IMR-90 (cell line): ENCODE measurements around the gene PELI3. TPM values are rescaled to one million over a fixed set of nuclear protein-coding genes. Genes with fewer than 3 reads are reported as not detected.

Experiments
- ATAC-seq: fragments of 200-7000 bp; cut with Tn5 transposase; 2 replicates; pipeline ENCODE4 v1.9.1; 2020; ENCODE audit warnings: low read depth, mild to moderate bottlenecking, moderate library complexity
- BruUV-seq: library from RNA; stranded (reverse); fragments of 400-500 nt; replicated peaks from 2 replicates; lab custom pipeline; 2021; lab: Mats Ljungman, UMichigan
- CTCF ChIA-PET: fragments of 300-600 bp; formaldehyde crosslinking; extraction: SDS; loops from one replicate; lab custom pipeline; 2021; ENCODE audit warnings: antibody characterized with exemption; lab: Yijun Ruan, JAX
- POLR2A ChIA-PET: fragments of 300-600 bp; sonication (Branson Sonifier 250); formaldehyde crosslinking; loops from one replicate; lab custom pipeline; 2022; ENCODE audit warnings: antibody characterized with exemption; ENCODE audit not compliant: unreplicated experiment; lab: Charles Lee
- DNase-seq: peaks from one replicate; pipeline ENCODE4 v3.0.0; 2013
- H2AFZ ChIP-seq: replicated peaks from 2 replicates; pipeline ENCODE3; 2013; ENCODE audit warnings: low read length, mild to moderate bottlenecking; ENCODE audit not compliant: poor library complexity
- H2AK5ac ChIP-seq: 2 replicates; pipeline ENCODE4 v1.6.1; 2013; ENCODE audit warnings: low read depth, low read length, inconsistent platforms
- H2AK9ac ChIP-seq: replicated peaks from 2 replicates; pipeline ENCODE3; 2013; ENCODE audit warnings: mild to moderate bottlenecking, low read depth, low read length, moderate library complexity; ENCODE audit not compliant: poor library complexity
- H2BK120ac ChIP-seq: 2 replicates; pipeline ENCODE4 v1.6.1; 2013; ENCODE audit warnings: low read depth, low read length, inconsistent platforms
- H2BK15ac ChIP-seq: 3 replicates; pipeline ENCODE4 v1.6.1; 2013; ENCODE audit warnings: low read depth, low read length, inconsistent platforms
- H2BK20ac ChIP-seq: 2 replicates; pipeline ENCODE4 v1.6.1; 2013; ENCODE audit warnings: low read depth, mild to moderate bottlenecking, inconsistent platforms, low read length, moderate library complexity
- H2BK5ac ChIP-seq: 2 replicates; pipeline ENCODE4 v1.6.1; 2013; ENCODE audit warnings: mild to moderate bottlenecking, low read depth, low read length, inconsistent platforms; ENCODE audit not compliant: poor library complexity, severe bottlenecking
- H3K14ac ChIP-seq: replicated peaks from 2 replicates; pipeline ENCODE4 v1.6.1; 2013; ENCODE audit warnings: low read depth, low read length, inconsistent platforms
- H3K18ac ChIP-seq: 2 replicates; pipeline ENCODE4 v1.6.1; 2013; ENCODE audit warnings: low read depth, low read length, control low read depth
- H3K23ac ChIP-seq: 2 replicates; pipeline ENCODE4 v1.6.1; 2013; ENCODE audit warnings: low read depth, low read length, inconsistent platforms
- H3K27ac ChIP-seq: 2 replicates; pipeline ENCODE4 v1.5.1; 2013; ENCODE audit warnings: mild to moderate bottlenecking, control low read depth, low read length; ENCODE audit not compliant: insufficient read depth
- H3K27me3 ChIP-seq: 2 replicates; pipeline ENCODE4 v1.6.1; 2013; ENCODE audit warnings: low read length; ENCODE audit not compliant: control insufficient read depth, insufficient read depth
- H3K36me3 ChIP-seq: 2 replicates; pipeline ENCODE4 v1.6.1; 2013; ENCODE audit warnings: low read length, mixed read lengths; ENCODE audit not compliant: control insufficient read depth, insufficient read depth
- H3K4ac ChIP-seq: 2 replicates; pipeline ENCODE4 v1.6.1; 2013; ENCODE audit warnings: low read depth, low read length, inconsistent platforms
- H3K4me1 ChIP-seq: 2 replicates; pipeline ENCODE4 v1.6.1; 2013; ENCODE audit warnings: low read length, mixed read lengths; ENCODE audit not compliant: control insufficient read depth, insufficient read depth
- H3K4me2 ChIP-seq: 2 replicates; pipeline ENCODE4 v1.6.1; 2013; ENCODE audit warnings: low read depth, mild to moderate bottlenecking, control low read depth, low read length, moderate library complexity
- H3K4me3 ChIP-seq: 2 replicates; pipeline ENCODE4 v1.5.1; 2013; ENCODE audit warnings: low read depth, mild to moderate bottlenecking, control low read depth, low read length, moderate library complexity; ENCODE audit not compliant: insufficient read depth
- H3K56ac ChIP-seq: 2 replicates; pipeline ENCODE4 v1.6.1; 2013; ENCODE audit warnings: low read length, inconsistent platforms; ENCODE audit not compliant: insufficient read depth; ENCODE audit errors: extremely low read depth
- H3K79me1 ChIP-seq, 2 experiments: 2 replicates each; pipeline ENCODE4 v1.6.1; 2013; ENCODE audit warnings: low read length in 2 of 2, inconsistent platforms in 1 of 2, low read depth in 1 of 2
- H3K9ac ChIP-seq: 2 replicates; pipeline ENCODE4 v1.6.1; 2013; ENCODE audit warnings: low read depth, low read length, control low read depth
- H3K9me1 ChIP-seq: 2 replicates; pipeline ENCODE4 v1.6.1; 2013; ENCODE audit warnings: low read length, inconsistent platforms; ENCODE audit not compliant: insufficient read depth
- H3K9me3 ChIP-seq: 2 replicates; pipeline ENCODE4 v1.6.1; 2013; ENCODE audit warnings: low read length; ENCODE audit not compliant: control insufficient read depth, insufficient read depth
- H4K20me1 ChIP-seq: 2 replicates; pipeline ENCODE4 v1.6.1; 2013; ENCODE audit warnings: low read length, inconsistent platforms; ENCODE audit not compliant: insufficient read depth
- H4K5ac ChIP-seq: 2 replicates; pipeline ENCODE4 v1.6.1; 2013; ENCODE audit warnings: mild to moderate bottlenecking, low read depth, low read length, control low read depth
- H4K8ac ChIP-seq, 2 experiments: 2 replicates each; pipeline ENCODE4 v1.6.1; 2013; ENCODE audit warnings: low read depth in 2 of 2, low read length in 2 of 2, control low read depth in 1 of 2, inconsistent platforms in 1 of 2
- H4K91ac ChIP-seq: 2 replicates; pipeline ENCODE4 v1.6.1; 2013; ENCODE audit warnings: low read depth, low read length, inconsistent platforms; ENCODE audit not compliant: insufficient read depth
- MAFK ChIP-seq: IDR thresholded peaks from 2 replicates; pipeline ENCODE4 v1.6.1; 2012; ENCODE audit warnings: low read depth, low read length, improper control_type of control experiment
- WGBS, 2 experiments: methylation state at CpG; one replicate each; pipeline versions ENCODE4 v1.1.5 to v1.1.7; 2013; ENCODE audit warnings: missing lambda C conversion rate in 2 of 2; ENCODE audit not compliant: insufficient read length in 1 of 2; ENCODE audit errors: extremely low coverage in 2 of 2; 5-methylcytosine and 5-hydroxymethylcytosine counted together
- dilution Hi-C: fragments of 300-500 bp; cut with HindIII; formaldehyde crosslinking; loops from one replicate; pipeline ENCODE4 v1.14.3; 2018; ENCODE audit warnings: low sequenced_read_pairs; ENCODE audit not compliant: unreplicated experiment
- in situ Hi-C: fragments of 300-500 bp; cut with MboI; formaldehyde crosslinking; loops from 3 replicates; pipeline ENCODE4 v1.14.3; 2019; ENCODE audit warnings: low sequenced_read_pairs, inconsistent platforms, mixed read lengths
- intact Hi-C: fragments of 100-400 bp; cut with micrococcal nuclease; formaldehyde crosslinking; loops from 2 replicates; pipeline ENCODE4 v1.10.0; 2022
- polyA plus RNA-seq, 3 experiments: library from polyadenylated mRNA; depleted of rRNA; stranded (reverse); fragments of >200 nt; gene quantifications; 2 replicates each; pipeline ENCODE4 v1.2.3, GENCODE V29; 2012; ENCODE audit warnings: low replicate concordance in 1 of 3
- total RNA-seq: library from RNA; depleted of rRNA; stranded (reverse); fragments of >200 nt; gene quantifications from 2 replicates; pipeline ENCODE4 v1.2.3, GENCODE V29; 2012
- TF ChIP-seq, protein P1 (sequence below): fragments of 150-350 bp; IDR thresholded peaks from 2 replicates; pipeline ENCODE4 v1.6.1; 2016; ENCODE audit warnings: low read depth, mild to moderate bottlenecking, low read length, moderate library complexity, borderline replicate concordance

PELI3 gene
- total and polyA plus RNA-seq, 2 of the 4 experiments (the other 2 are of a cell fraction): 5.0 to 6.3 TPM

DNA sequence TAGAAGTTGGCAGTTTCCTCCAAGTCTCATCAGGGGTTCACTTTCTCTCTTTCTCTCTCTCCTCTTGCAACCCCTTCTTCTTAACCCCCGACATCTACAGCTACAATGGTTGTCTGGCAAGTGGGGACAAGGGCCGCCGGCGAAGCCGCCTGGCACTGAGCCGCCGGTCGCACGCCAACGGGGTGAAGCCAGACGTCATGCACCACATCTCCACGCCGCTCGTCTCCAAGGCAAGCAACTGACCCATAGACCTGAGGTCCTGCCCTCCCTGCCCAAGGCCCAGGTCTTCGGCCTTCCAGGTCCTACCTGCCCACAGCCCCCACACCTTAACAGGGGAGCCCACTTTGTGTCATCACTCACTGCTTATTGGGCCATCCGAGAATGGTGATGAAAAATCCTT, 4.4 kb downstream of the PELI3 start:
- Histone ChIP-seq H2BK5ac (no peak overlapping the region), H3K27ac (no peak overlapping the region), H4K8ac (no peak overlapping the region), H3K18ac (no peak overlapping the region), H3K9me3 (no peaks in the 10 kb centered on the region), H3K14ac (no peak overlapping the region), H2AK9ac (no peak overlapping the region), H3K79me1 (peaks cover 20 to 27% of the 10 kb centered on the region in 2 experiments), H3K9ac (no peak overlapping the region), H3K9me1 (peaks cover 8% of the 10 kb centered on the region), H3K56ac (no peak overlapping the region), H3K4me3 (no peak overlapping the region), H2BK15ac (no peak overlapping the region), H2AFZ (no peak overlapping the region), H2AK5ac (no peak overlapping the region), H4K20me1 (no peaks in the 10 kb centered on the region; the same call in 1 of the 2 replicates), H3K4me1 (peaks cover 8% of the 10 kb centered on the region; the same call in 1 of the 2 replicates), H3K4me2 (no peak overlapping the region), H2BK20ac (no peak overlapping the region), H3K27me3 (no peaks in the 10 kb centered on the region), H3K23ac (no peak overlapping the region), H3K36me3 (peaks cover 35% of the 10 kb centered on the region), H3K4ac (no peak overlapping the region), H2BK120ac (no peak overlapping the region), H4K91ac (no peak overlapping the region), H4K5ac (no peak overlapping the region)
- WGBS, 2 experiments: 100% methylated on average over 6 of the region's 16 CpGs; no CpG with 5 or more reads in 1 of the 2 experiments
- BruUV-seq: no TSS peak
- POLR2A ChIA-PET: interaction anchor here (0.6 kb wide), 1 partner anchor 127 kb away, joined by 4 read pairs; no protein-coding TSS in a partner anchor
- intact Hi-C loops: no loop called here
- in situ Hi-C loops: no loop called here
- DNase-seq (no peak), ATAC-seq (no peak)
- no peak for TF ChIP-seq MAFK
- TF ChIP-seq, protein P1, sequence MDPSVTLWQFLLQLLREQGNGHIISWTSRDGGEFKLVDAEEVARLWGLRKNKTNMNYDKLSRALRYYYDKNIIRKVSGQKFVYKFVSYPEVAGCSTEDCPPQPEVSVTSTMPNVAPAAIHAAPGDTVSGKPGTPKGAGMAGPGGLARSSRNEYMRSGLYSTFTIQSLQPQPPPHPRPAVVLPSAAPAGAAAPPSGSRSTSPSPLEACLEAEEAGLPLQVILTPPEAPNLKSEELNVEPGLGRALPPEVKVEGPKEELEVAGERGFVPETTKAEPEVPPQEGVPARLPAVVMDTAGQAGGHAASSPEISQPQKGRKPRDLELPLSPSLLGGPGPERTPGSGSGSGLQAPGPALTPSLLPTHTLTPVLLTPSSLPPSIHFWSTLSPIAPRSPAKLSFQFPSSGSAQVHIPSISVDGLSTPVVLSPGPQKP: no peak
- CTCF ChIA-PET: no interaction called here
- dilution Hi-C loops: no loop called here
